Right lobe of liver (tissue), 6 donors: ENCODE data around the gene TOX4. TPM values are rescaled to one million over a fixed set of nuclear protein-coding genes. Genes with fewer than 3 reads are reported as not detected.

Source experiments
- ATAC-seq, 4 donors: fragments of 200-7000 bp; cut with Tn5 transposase; one replicate each; pipeline ENCODE4 v1.9.1; 2020; ENCODE audit warnings: mild to moderate bottlenecking in 4 of 4, moderate library complexity in 4 of 4
- DNase-seq, 3 donors: peaks; one replicate each; pipeline ENCODE4 v3.0.0-alpha.2; 2020
- H3K27ac ChIP-seq, 3 donors: fragments of 200-600 bp; one replicate each; pipeline ENCODE4 v1.8.0; 2022
- H3K27me3 ChIP-seq, 2 donors: fragments of 200-600 bp; one replicate each; pipeline ENCODE4 v1.8.0; 2022
- H3K36me3 ChIP-seq, 4 donors: fragments of 200-600 bp; sonication (generic) in 1 of 4; one replicate each; pipeline versions ENCODE4 v1.5.1 to v1.8.0; 2017 to 2022; ENCODE audit warnings: control low read depth in 1 of 4
- H3K4me1 ChIP-seq, 4 donors: fragments of 200-600 bp; sonication (generic) in 1 of 4; one replicate each; pipeline versions ENCODE4 v1.5.1 to v1.8.0; 2017 to 2022; ENCODE audit warnings: control low read depth in 1 of 4
- H3K4me3 ChIP-seq, 3 donors: fragments of 200-600 bp; one replicate each; pipeline ENCODE4 v1.8.0; 2022
- H3K9me3 ChIP-seq, 4 donors: fragments of 200-600 bp; sonication (generic) in 1 of 4; one replicate each; pipeline versions ENCODE4 v1.5.1 to v1.8.0; 2017 to 2022; ENCODE audit warnings: control low read depth in 1 of 4
- CTCF ChIP-seq, 4 donors: fragments of 200-600 bp in 3 of 4; fragments of 450-650 bp in 1 of 4; IDR thresholded peaks; one replicate each; pipeline versions ENCODE4 v1.5.1 to v1.8.0; 2016 to 2022; ENCODE audit warnings: antibody characterized with exemption in 4 of 4, mild to moderate bottlenecking in 2 of 4
- POLR2A ChIP-seq: fragments of 450-650 bp; IDR thresholded peaks from one replicate; pipeline ENCODE4 v1.6.1; 2017; ENCODE audit warnings: antibody characterized with exemption, mild to moderate bottlenecking
- WGBS: methylation state at CpG from one replicate; pipeline ENCODE4 v1.1.6; 2018; ENCODE audit warnings: low coverage, low lambda C conversion rate; ENCODE audit not compliant: insufficient coverage; ENCODE audit errors: missing lambda C conversion rate; 5-methylcytosine and 5-hydroxymethylcytosine counted together
- intact Hi-C, 2 donors: fragments of 100-400 bp; cut with DNase I; formaldehyde crosslinking; loops; one replicate each; pipeline versions ENCODE4 v1.11.2 to v1.14.1; 2022
- total RNA-seq, 6 experiments: library from RNA; depleted of rRNA in 2 of 6; stranded (reverse); fragments of >200 nt in 2 of 6; fragmentation: NEBNext Ultra II Directional in 3 of 6; extraction: Animal tissue kit (Norgen Biotek cat#: 25700) in 3 of 6; gene quantifications; one replicate each; pipeline versions ENCODE4 v1.1.0 to v1.2.4, GENCODE V29; 2016 to 2023
- donor health status: DM: no; HTN: yes; CAD: no.
- donor health status: DM: no; HTN: no; CAD: no.
- donor health status: DM: no; HTN: no; CAD: no.
- donor health status: DM: no; HTN: yes; CAD: no.
- donor health status: DM: no; HTN: yes; CAD: no.

The TOX4 gene
- total RNA-seq, 6 experiments from 2014 or later: 19.9 to 37.0 (median 33.3) TPM

GRCh38 chr14:21455592-21455911 is 21.4 kb upstream of the TOX4 start:
- no peak for TF ChIP-seq POLR2A
- TF ChIP-seq CTCF (IDR thresholded peaks at IDR 0.05): no peak
- DNase-seq: no peak
- Histone ChIP-seq H3K4me3 (peak overlapping the region; percentile 65 to 93 (median 93)), H3K4me1 (peaks cover 0 to 17% (median 6%) of the 10 kb centered on the region in 4 donors), H3K27ac (peak overlapping the region in 2 of 3 donors; percentile 4 to 92), H3K36me3 (peaks cover 0 to 4% (median under 1%) of the 10 kb centered on the region in 4 donors), H3K9me3 (no peaks in the 10 kb centered on the region), H3K27me3 (no peaks in the 10 kb centered on the region)
- intact Hi-C loops: no loop called here
- WGBS: 0% methylated on average over 16 of the region's 17 CpGs
- peak; percentile 14 to 36 (median 21) for ATAC-seq

GRCh38 chr14:21455912-21456667 is 20.9 kb upstream of the TOX4 start, which contains the start of gene CHD8:
Gene CHD8, minus strand, starts transcription at chr14:21456123. Its CDS starts 24,480 bp downstream, at chr14:21431643.
- intact Hi-C loops: no loop called here
- H3K27me3 ChIP-seq: no peaks in the 10 kb centered on the region
- 0% methylated on average over 26 of the region's 36 CpGs for WGBS
- peak; percentile 78 for TF ChIP-seq POLR2A
- TF ChIP-seq CTCF (IDR thresholded peaks at IDR 0.05): peak; percentile 54 to 72 (median 70)
- H3K4me3 ChIP-seq: peak within 1 kb of the TSS; percentile 65 to 93 (median 93)
- H3K27ac ChIP-seq: peak within 1 kb of the TSS; percentile 79 to 92 (median 84)
- H3K36me3 ChIP-seq: peaks cover 0 to 6% (median 2%) of the 10 kb centered on the region in 4 donors
- peak; percentile 99 to 100 (median 99) for ATAC-seq
- H3K9me3 ChIP-seq: no peaks in the 10 kb centered on the region
- peak; percentile 99 to 100 (median 100) for DNase-seq
- peaks cover 0 to 17% (median 6%) of the 10 kb centered on the region in 4 donors for H3K4me1 ChIP-seq

- DNase-seq: no peak
- H3K36me3 ChIP-seq: peaks cover 0 to 41% (median 11%) of the 10 kb centered on the region in 4 donors
- H3K9me3 ChIP-seq: no peaks in the 10 kb centered on the region
- H3K4me1 ChIP-seq: no peaks in the 10 kb centered on the region
- no peak for ATAC-seq
- no peak overlapping the region for H3K27ac ChIP-seq
- intact Hi-C loops: no loop called here
- 62% methylated on average over 1 of the region's 1 CpG for WGBS
- H3K4me3 ChIP-seq: no peak overlapping the region
- H3K27me3 ChIP-seq: no peaks in the 10 kb centered on the region
- no peak for TF ChIP-seq POLR2A
- no peak for TF ChIP-seq CTCF (IDR thresholded peaks at IDR 0.05)
Measured at GRCh38 chr14:21467616-21468015, 9.4 kb upstream of the TOX4 start.

DNA sequence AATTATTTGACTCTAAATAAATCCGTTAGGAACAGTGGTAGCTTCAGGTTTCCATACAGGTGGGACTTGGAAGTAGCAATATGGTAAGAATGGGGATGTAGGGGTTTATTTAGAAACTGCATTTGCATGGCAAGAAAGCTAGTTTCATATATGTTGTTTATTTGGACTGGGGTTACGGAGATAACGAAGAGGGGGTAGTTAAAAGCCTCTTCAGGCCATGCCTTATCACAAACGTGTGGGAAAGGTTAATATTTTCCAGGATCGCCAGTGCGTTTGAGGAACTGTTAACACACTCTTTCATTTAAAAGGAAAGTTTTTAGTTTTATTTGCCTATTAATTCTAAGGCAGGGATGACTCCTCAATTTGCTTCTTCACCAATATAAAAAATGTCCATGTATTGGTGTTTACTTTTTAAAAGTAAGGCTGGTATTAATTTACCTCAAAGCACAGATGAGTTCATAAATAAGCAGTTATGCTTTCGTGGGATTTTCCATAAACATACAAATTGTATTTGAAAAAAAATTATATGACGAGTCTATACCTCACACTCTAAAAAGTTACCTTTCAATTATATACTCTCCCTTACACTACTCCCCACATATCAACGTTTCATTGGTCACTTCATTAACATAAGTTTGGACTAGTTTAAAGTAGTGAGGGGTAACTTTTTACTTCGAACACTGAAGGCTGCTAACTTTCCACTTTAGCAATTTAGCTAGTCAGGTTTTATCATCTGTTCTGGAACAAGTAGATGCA is 1.1 kb upstream of the TOX4 start:
- Histone ChIP-seq H3K27ac (peak overlapping the region; percentile 56 to 91 (median 75)), H3K4me3 (peak overlapping the region; percentile 79 to 93 (median 86)), H3K27me3 (no peaks in the 10 kb centered on the region), H3K36me3 (peaks cover 0 to 19% (median 0%) of the 10 kb centered on the region in 4 donors), H3K4me1 (peaks cover 0 to 16% (median 2%) of the 10 kb centered on the region in 4 donors), H3K9me3 (no peaks in the 10 kb centered on the region)
- intact Hi-C loops: no loop called here
- 24% methylated on average over 10 of the region's 10 CpGs for WGBS
- peak; percentile 8 to 33 (median 12) for ATAC-seq
- no peak for DNase-seq
- TF ChIP-seq CTCF (IDR thresholded peaks at IDR 0.05) (no peak), POLR2A (peak; percentile 34)
